ENCODE measurements around the gene CD37.
"Not testable (repeated sequence)": the region's sequence is repeated elsewhere in the genome, so short reads cannot be mapped to it uniquely, and the experiment has no call there.

The CD37 gene

GRCh38 chr19:49348305-49349189 is 13.3 kb downstream of the CD37 start:
- no peak for DNase-seq

- DNase-seq = no peak
These were observed 14.4 kb downstream of the CD37 start for GRCh38 chr19:49349567-49349966.

DNA sequence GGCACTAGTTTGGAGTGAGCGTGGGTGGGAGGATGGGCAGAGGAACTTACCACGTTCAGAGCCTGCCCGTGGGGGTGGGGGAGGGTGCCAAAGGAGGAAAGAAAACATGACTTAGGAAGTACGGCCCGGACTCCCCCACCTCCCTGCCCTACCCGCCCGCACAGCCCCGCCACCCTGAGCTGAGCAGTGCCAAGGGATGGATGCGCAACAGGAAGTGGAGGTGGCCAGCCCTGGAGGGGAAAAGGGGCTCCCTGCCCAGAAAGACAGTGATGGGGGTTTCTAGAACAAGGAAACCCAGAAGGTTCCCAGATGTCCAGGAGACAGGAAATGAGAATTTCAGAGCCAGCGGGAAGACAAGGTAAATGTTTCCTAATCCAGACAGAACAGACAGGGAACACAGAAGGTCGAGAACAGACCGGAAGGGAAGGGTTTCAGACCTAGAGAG is 20.7 kb downstream of the CD37 start:
- DNase-seq = no peak

DNA sequence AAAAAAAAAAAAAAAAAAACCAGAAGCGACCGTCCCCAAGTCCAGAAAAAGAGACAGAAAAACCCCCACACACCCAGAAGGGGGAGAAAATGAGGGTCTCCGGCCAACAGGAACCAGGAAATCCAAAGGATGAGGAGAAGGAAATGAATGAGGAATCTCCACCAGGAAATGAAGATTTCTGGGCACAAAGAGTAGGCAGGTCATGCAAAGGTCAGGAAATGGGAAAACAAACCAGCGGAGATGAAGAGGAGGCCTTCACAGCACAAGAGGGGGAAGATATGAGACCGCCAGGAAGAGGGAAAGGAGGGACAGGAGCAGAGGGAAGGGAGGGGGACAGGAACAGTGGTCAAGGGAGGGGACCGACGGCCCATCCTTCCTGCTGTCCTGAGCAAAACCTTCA is 21.2 kb downstream of the CD37 start:
- no peak for DNase-seq

- DNase-seq = no peak
These were observed 22.0 kb downstream of the CD37 start for GRCh38 chr19:49357186-49357585.

GRCh38 chr19:49359851-49360820 is 24.9 kb downstream of the CD37 start:
- no peak for DNase-seq

GRCh38 chr19:49361438-49362047 is 26.3 kb downstream of the CD37 start:
- peak; percentile 4 for DNase-seq

DNA sequence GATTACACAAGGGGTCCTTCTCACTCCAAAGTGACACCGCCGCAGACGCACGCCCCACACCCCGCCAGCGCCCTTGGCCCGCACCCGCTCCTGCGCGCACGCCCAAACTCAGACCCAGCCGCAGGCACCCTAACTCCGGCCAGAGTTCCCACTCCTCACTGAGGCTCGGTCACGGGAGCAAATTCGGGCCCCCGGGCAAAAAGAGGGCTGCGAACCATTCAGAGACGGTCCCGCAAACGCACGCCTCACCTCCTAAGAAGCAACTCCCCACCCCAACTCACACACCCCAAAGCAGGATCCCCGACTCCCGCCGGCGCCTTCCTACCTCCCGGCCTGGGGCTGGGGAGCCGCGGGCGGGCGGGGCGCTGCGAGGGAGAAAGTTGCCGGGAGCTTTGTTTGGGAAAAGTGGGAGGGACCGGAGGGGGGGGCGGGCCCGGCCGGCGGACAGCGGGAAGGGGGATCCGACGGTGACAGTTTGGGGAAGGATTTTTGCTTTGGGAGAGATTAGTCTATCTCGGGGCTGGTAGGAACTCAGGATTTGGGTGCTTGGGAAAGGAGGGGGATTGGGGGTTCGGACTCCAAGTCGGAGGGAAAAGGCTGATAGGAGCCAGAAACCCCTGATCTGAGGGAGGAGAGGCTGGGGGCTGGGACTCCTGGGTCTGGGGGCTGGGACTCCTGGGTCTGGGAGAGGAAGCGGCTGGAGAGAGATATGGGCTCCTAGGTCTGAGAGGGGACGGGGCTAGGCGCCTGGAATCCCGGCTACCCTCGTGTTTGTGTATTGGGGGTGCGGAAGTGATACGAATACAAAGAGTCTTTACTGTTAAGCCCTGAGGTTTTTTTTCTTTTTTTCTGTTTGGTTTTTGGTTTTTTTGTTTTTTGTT is 27.1 kb downstream of the CD37 start, which contains the start of gene TEAD2:
Gene TEAD2, minus strand, starts transcription at position 369 of the 881 bp plus-strand sequence. CDS start 2,341 bp downstream, outside the sequence.
- DNase-seq = peak; percentile 39

DNA sequence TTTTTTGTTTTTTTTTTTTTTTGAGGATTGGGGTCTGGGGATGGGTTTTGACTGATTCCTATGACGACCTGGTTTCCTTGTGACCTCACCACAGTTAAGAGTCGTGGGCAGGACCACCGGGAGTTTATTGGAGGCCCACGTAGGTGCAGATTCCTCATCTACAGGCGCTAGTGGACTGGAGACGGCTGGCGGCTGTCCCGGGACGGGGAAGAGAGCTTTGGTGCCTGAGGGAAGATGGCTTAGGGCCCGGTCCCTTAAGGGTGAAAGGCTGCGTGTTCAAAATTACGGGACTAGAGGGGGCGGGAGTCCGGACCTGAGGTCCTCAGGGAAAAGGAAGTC is 27.7 kb downstream of the CD37 start:
- DNase-seq = no peak

GRCh38 chr19:49363268-49364082 is 28.3 kb downstream of the CD37 start, which contains the start of gene DKKL1:
Gene DKKL1, plus strand, starts transcription at chr19:49363877. Its CDS starts 122 bp downstream, at chr19:49363999.
- DNase-seq = peak; percentile 90

- DNase-seq = no peak
These were observed 29.0 kb downstream of the CD37 start for GRCh38 chr19:49364083-49364737.

GRCh38 chr19:49366110-49366509 is 30.9 kb downstream of the CD37 start:
- no peak for DNase-seq

DNA sequence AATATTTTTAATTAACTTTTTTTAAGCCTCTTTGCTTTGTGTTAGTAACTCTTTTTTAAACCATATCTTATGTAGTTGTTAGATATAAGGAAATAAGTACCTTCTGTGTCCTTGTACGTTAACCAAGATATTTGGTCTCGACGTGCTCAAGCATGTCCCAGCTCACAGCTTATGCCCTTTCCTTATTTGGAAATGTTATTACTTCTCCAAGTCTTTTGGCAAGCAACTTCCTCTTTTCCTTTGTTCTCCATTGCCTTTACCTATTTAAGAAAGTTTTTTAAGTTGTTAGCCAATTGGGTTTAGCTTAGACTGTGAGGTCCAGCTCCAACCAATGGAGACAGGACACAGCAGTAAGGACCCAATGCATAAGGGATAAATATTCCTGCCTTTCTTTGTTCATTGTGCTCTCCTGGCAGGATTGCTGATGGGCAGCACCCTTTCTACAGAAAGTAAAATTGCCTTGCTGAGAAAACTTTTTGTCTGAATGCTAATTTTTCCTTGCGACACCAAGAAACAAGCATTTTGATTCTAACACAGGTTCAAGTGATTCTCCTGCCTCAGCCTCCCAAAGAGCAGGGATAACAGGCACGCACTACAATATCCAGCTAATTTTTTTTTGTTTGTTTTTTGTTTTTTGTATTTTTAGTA is 33.6 kb downstream of the CD37 start:
- DNase-seq = no peak

- no peak for DNase-seq
These were observed 36.0 kb downstream of the CD37 start for GRCh38 chr19:49371184-49371583.

GRCh38 chr19:49373174-49373573 is 38.0 kb downstream of the CD37 start:
- not testable (repeated sequence) for DNase-seq

GRCh38 chr19:49374665-49375434 is 39.6 kb downstream of the CD37 start:
- no peak for DNase-seq

DNA sequence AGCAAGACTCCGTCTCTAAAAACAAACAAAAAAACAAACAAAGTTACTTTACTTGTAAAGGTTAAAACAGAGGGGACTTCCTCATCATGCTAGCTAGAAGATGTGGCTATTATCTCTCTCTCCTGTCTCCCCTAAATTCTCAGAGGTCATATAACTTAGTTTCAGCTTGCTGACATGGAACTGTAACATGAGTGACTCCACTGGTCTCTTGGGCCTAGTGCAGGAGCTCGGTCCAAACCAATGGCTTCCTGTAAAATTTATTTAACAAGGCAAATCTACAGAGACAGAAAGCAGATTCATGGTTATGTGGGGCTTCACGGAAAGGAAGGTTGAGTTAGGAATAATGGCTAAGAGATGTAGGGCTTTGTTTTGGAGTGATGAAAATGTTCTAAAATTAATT is 43.3 kb downstream of the CD37 start:
- DNase-seq = no peak

GRCh38 chr19:49380391-49380790 is 45.2 kb downstream of the CD37 start:
- DNase-seq = no peak

- DNase-seq = no peak
These were observed 47.4 kb downstream of the CD37 start for GRCh38 chr19:49382639-49383038.

Data from DMS 273 treated with DMSO at 0.1 percent for 48 hours (cell line).